NOMO-1 (cell line): ENCODE results near the gene GAS2L3.

ENCODE experiments used
- DNase-seq, 2 experiments: peaks; one replicate each; lab custom pipeline; 2025; ENCODE audit not compliant: unreplicated experiment in 2 of 2; lab: John Stamatoyannopoulos, UW

GAS2L3 gene

GRCh38 chr12:100656856-100657255 lies 83.4 kb downstream of the GAS2L3 start:
- no peak for DNase-seq

- no peak for DNase-seq
Measured at GRCh38 chr12:100661300-100661951, 87.9 kb downstream of the GAS2L3 start.

DNA sequence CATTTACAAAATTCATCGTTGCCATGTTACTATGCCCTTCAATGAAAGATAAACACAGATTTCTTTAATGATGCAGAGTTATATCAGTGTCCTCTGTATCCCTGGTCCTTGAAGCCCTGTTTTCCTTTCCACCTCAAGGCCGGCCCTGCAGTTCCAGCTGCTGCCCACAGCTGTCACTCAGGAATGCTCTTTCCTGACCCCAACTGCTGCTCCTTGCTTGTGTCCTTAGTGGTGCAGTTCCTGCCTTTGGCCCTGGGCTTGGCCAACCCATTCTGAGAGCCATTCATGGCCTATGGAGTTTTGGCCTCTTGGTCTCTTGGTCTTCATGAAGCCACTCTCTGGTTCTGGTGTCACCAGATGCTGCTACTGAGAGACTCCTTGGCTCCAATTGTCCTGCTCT lies 93.1 kb downstream of the GAS2L3 start:
- DNase-seq, result no peak

GRCh38 chr12:100668945-100669536 lies 95.6 kb downstream of the GAS2L3 start:
- DNase-seq, result peak in 1 of 2 experiments; percentile 39

DNA sequence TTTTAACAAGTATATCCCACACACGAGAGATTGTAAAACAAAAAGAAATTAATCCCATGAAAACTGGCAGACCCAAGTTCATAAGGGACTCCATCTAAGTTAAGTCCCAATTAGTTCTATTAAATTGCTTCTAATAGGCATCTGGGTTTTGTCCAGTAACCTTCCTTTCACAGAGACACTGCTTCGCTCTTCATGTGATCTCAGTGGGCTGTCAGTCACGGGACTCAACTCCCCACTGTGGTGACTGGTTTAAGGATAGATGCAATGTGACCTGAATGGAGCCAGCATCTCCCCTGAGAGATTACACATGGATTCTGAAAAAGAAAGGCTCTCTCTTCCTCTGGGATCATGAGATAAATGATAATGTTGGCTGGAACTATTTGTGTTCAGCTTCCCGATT lies 96.4 kb downstream of the GAS2L3 start:
- no peak for DNase-seq

DNA sequence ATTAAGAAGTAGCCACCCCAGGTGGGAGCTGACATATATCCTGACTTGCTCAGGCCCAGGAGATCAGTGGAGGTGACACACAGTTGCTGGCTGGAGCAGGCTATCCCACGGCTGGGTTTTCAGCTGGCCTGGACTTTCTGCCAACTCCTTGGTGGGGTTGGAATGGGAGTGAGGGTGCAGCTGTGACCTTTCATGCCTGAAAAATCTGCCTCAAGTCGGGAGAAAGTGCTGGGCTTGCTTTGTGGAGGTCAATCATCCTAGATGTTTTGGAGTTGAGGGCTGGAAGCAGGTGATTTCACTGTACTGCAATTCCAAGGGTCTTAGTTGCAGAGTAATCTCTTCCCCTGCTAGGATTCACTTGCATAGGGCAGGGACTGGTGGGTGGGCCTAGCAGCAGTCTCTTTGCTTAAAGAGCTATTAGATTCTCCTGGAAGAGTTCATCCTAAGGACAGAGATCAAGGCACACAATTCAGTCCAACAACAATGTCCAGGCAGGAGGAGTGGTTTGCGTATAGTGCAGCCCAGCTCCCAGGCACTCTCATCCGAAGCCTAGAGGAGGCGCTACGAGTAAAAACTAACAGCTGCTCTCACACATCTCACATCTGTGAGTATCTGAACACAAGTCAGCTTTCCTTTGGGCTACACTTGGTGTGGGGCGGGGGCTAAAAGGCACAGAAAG lies 98.1 kb downstream of the GAS2L3 start:
- no peak for DNase-seq

- no peak for DNase-seq
Measured at GRCh38 chr12:100672075-100672592, 98.7 kb downstream of the GAS2L3 start.

DNA sequence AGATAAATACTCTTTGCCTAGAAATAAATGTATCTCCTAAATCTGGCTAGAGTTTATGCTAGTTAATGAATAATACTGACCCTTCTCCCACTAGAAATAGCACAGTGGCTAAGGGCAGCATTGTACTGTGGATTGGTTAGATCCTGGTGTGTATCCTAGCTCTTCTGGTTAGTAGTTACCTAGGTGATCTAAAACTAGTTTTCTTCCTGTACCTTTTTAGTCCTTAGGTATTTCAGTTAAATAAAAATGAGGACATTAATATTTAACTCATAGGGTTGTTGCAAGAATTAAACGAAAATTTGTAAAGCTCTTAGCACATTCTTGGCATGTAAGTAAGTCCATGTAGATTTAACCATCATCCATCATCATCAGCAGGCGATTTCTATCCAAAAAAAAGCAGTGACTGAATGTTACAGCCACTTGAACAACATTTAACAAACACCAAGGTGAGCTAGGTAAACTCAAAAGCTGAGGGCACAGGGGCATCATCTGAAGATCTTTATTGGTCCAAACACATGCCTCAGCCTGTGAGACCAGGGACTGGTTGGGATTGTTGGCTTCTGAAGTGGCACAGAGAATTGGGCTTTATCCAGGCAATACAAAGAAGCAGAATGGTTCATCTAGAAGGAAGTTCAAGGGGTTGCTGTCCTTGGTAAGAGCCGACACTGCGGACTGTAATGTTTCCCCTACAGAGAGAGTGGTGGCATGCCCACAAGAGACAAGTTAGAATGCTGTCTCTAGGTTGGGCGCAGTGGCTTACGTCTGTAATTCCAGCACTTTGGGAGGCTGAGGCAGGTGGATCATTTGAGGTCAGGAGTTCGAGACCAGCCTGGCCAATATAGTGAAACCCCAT lies 100.8 kb downstream of the GAS2L3 start:
- no peak for DNase-seq
